IMR-90 (cell line): ENCODE data around the gene GCK.

Experiments used
- BHLHE40 ChIP-seq: fragments of 150-350 bp; IDR thresholded peaks from 2 replicates; pipeline ENCODE4 v1.6.1; 2016; ENCODE audit warnings: mild to moderate bottlenecking, low read depth, low read length
- CEBPB ChIP-seq: IDR thresholded peaks from 2 replicates; pipeline ENCODE4 v1.6.1; 2012; ENCODE audit warnings: low read depth, low read length, improper control_type of control experiment
- CHD1 ChIP-seq: IDR thresholded peaks from 2 replicates; pipeline ENCODE4 v1.6.1; 2012; ENCODE audit warnings: low read depth, low read length, improper control_type of control experiment
- FOS ChIP-seq: fragments of 150-350 bp; IDR thresholded peaks from 2 replicates; pipeline ENCODE4 v1.6.1; 2016; ENCODE audit warnings: low read depth, low read length
- MXI1 ChIP-seq: IDR thresholded peaks from 2 replicates; pipeline ENCODE4 v1.6.1; 2012; ENCODE audit warnings: low read depth, mild to moderate bottlenecking, low read length, moderate library complexity, borderline replicate concordance
- NFE2L2 ChIP-seq: fragments of 150-350 bp; IDR thresholded peaks from 2 replicates; pipeline ENCODE4 v1.6.1; 2016; ENCODE audit warnings: low read depth, mild to moderate bottlenecking, low read length
- POLR2A ChIP-seq: IDR thresholded peaks from 2 replicates; pipeline ENCODE4 v1.6.1; 2012; ENCODE audit warnings: mild to moderate bottlenecking, low read depth, low read length
- RAD21 ChIP-seq: IDR thresholded peaks from 2 replicates; pipeline ENCODE4 v1.6.1; 2012; ENCODE audit warnings: low read length, improper control_type of control experiment
- RCOR1 ChIP-seq: IDR thresholded peaks from 2 replicates; pipeline ENCODE4 v1.6.1; 2012; ENCODE audit warnings: mild to moderate bottlenecking, low read length, improper control_type of control experiment; ENCODE audit not compliant: insufficient replicate concordance
- RFX5 ChIP-seq: IDR thresholded peaks from 2 replicates; pipeline ENCODE4 v1.8.0; 2012; ENCODE audit warnings: low read depth, mild to moderate bottlenecking, low read length, moderate library complexity
- SMC3 ChIP-seq: fragments of 150-350 bp; IDR thresholded peaks from 2 replicates; pipeline ENCODE4 v1.6.1; 2016; ENCODE audit warnings: low read depth, mild to moderate bottlenecking, antibody characterized with exemption, low read length, moderate library complexity
- TF ChIP-seq, protein P1 (sequence below): conservative IDR thresholded peaks from 2 replicates; pipeline ENCODE4 v1.5.1; 2012; ENCODE audit warnings: mild to moderate bottlenecking, low read depth, low read length, improper control_type of control experiment
- TF ChIP-seq, protein P2 (sequence below): fragments of 150-350 bp; IDR thresholded peaks from 2 replicates; pipeline ENCODE4 v1.6.1; 2017; ENCODE audit warnings: mild to moderate bottlenecking, antibody characterized with exemption, low read length, low read depth

DNA sequence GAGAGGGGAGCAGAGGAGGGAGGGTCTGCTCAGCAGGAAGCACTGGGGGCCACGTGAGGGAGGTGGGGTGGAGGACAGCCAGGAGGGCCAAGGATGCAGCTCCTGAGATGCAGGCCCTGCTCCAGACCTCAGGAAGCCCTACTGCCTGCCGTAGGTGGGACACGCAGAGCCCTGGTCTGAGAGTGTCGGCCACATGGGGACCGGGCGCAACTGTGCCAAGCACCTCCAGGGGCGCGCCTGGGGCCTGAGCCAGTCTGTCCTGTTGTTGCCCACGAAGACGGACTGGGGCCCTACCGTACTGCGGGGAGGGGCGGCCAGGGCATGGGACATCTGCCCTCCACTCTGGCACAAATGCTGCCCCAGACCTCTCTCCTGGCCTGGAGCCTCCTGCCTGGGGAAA is 43.2 kb upstream of the GCK start:
- no peak for TF ChIP-seq RAD21
- TF ChIP-seq, protein P1, sequence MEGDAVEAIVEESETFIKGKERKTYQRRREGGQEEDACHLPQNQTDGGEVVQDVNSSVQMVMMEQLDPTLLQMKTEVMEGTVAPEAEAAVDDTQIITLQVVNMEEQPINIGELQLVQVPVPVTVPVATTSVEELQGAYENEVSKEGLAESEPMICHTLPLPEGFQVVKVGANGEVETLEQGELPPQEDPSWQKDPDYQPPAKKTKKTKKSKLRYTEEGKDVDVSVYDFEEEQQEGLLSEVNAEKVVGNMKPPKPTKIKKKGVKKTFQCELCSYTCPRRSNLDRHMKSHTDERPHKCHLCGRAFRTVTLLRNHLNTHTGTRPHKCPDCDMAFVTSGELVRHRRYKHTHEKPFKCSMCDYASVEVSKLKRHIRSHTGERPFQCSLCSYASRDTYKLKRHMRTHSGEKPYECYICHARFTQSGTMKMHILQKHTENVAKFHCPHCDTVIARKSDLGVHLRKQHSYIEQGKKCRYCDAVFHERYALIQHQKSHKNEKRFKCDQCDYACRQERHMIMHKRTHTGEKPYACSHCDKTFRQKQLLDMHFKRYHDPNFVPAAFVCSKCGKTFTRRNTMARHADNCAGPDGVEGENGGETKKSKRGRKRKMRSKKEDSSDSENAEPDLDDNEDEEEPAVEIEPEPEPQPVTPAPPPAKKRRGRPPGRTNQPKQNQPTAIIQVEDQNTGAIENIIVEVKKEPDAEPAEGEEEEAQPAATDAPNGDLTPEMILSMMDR: no peak
- no peak for TF ChIP-seq POLR2A
- TF ChIP-seq MXI1: no peak
- TF ChIP-seq RFX5: no peak
- TF ChIP-seq SMC3: no peak
- TF ChIP-seq CHD1: no peak
- no peak for TF ChIP-seq BHLHE40
- no peak for TF ChIP-seq NFE2L2
- TF ChIP-seq, protein P2, sequence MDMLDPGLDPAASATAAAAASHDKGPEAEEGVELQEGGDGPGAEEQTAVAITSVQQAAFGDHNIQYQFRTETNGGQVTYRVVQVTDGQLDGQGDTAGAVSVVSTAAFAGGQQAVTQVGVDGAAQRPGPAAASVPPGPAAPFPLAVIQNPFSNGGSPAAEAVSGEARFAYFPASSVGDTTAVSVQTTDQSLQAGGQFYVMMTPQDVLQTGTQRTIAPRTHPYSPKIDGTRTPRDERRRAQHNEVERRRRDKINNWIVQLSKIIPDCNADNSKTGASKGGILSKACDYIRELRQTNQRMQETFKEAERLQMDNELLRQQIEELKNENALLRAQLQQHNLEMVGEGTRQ: no peak
- no peak for TF ChIP-seq FOS
- no peak for TF ChIP-seq CEBPB
- TF ChIP-seq RCOR1: no peak
